ENCODE data around the gene MRPS27.

Gene MRPS27

DNA sequence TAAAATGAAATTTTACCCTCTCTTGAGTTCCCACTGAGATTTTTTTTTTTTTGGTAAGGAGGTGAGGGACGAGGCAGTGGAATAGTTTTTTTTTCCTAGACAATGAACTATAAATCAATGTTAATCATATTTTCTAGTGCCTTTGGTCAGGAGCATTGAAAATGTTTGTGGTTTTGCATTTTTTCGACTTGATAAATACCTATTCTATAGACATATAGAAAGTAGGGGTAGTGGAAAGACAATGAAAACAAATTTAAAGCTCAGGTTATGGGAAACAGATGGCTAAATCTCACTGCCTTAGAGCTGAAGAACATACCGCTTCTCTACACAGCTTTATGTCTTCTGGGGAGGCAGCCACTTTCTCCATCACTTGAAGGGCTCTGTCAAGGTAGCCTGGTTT is 94.3 kb downstream of the MRPS27 start:
- DNase-seq: no peak

DNA sequence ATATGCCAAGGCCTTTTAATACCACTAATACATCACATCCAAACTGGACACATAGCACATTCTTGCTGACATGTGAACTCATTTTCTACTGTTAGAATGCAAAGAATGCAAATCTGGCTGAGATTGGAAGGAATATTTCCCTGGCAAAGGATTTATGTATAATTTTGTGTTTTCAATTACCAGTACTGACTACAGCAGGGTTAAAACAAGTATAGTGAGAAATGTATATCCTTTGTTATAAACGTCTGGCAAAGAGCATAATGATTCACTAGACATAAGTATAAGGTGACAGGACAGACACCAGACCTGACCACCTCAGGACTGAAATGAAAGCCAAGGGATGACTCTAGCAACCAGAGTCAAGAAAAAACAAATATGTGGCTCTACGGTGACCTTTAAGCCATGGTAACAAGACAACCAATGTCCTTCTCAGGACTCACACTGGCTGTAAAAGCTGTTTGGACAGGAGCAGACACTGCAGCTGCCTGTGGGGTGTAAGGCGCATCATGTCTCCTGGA is 95.0 kb downstream of the MRPS27 start:
- no peak for DNase-seq

DNA sequence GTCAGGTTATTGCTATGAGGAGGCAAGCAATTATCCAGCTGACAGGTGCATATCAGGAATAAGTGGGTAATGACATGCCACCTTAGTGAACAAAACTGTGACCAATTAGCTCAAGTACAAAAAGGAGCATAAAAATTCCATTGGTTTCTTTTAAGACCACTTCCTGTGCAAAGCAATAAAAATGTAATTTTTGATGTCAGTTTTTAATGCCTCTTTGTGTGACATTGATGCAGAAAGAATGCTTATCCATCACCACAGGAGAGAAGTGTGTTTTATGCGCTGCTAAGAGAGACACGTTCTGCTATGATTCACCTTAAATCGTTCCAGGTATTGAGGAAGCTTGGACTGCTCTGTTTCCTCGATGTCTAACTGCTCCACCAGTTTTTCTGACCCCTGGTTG is 96.7 kb downstream of the MRPS27 start:
- no peak for DNase-seq

DNA sequence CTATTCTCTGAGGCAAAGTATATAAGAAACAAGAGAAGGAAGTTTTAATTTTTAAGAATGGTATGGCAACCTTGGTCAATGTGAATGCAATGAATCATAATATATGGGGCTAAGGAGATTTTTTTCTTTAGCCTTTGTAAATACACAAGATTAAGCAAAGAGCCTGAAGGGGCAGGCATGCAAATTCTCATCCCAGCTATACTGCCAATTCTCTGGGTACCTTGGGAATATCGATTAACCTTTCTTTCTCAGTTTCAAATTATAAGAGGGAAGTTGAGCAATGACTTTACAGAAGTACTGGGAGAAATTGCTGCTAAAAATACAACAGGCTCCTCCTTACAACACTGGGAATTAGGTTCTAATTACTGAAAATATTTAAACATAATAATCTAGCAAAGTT is 97.5 kb downstream of the MRPS27 start:
- no peak for DNase-seq

DNA sequence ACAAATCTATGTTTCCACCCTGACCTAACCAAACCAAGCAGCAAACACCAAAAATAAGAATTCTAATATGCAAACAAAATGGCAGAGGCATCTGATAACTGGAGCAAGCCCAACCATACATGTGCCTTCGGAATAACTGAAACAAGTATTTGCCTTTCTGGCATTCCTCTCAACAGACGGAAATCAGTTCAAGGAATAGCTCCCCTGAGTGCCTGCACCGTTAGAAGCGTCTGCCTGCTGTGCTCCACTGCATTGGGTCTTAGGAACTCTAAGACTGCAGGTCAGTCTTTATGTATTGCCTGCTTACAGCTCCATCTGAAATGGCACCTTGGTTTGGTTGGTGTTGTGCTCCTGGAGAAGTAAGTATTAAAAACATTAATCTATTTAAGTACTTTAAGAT is 98.5 kb downstream of the MRPS27 start:
- no peak for DNase-seq

DNA sequence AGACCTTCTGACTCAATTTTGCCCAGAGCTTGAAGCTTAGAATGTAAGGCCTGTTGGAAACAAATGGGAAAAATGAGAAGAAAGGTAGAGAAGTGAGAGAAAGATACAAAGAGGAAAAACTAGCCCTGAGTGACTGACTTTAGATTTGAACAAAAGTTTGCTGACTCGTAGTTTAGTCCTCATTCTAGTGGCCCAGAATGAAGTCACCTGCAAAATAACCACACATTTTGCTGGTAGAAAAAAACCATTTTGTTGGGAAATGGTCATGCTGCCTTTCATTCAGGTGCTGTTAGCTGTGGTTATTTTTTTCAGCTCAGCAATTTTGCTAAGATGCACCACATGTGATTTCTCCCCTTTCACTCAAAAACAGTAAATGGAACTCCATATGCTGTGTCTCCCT is 98.9 kb downstream of the MRPS27 start:
- DNase-seq: no peak

DNA sequence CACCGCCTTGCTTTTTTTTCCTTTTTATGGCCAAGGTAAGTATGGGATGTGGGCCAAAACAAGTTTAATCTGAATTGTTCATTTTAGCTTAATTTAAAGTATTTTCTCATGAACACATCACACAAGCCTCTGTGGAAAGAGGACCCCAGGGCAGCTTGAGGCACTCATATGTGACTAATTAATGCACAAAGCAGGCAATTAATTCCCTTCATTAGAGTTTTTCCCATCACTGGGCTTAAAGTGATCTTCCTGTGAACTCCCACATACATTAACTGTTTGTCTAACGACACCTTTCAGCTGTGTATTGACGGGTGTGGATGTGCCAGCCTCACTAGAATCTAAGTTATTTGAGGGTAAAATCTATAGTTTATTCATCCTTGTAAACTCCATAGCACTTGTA is 103.3 kb downstream of the MRPS27 start:
- no peak for DNase-seq

DNA sequence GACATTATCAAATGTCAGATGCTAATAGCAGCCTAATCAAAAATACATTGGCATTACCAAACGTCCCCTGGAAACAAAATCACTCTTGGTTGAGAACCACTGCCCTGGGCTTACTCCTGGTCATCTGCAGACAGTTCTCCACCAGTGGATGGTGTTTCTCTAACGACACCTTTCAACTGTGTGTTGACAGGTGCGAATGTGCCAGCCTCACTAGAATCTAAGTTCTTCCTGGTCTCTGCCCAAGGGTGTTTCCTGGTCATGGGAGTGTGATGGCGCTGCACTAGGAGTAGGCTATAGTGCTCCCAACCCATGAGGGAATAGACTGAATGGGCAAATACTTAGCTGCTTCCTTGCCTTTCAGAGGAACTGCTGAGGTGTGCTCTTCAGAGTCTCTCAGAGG is 105.9 kb downstream of the MRPS27 start:
- no peak for DNase-seq

DNA sequence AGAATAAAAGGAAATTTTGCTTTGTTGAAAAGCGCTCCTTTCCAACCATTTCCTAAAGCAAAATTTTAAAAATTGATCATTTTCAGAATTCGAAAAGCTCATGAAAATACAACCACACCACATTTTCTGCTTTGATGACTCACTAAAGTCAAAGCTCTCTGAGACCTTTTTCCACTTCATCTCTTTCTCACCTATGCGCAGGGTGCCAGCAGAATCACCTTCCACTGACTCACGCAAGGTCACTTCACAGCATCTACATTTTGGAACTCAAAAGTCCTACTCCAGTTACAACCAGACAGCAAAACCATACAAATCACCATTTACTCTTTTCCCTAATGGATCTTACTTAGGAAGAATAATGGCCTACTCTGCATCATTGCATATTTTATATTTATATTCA is 106.6 kb downstream of the MRPS27 start:
- no peak for DNase-seq

DNA sequence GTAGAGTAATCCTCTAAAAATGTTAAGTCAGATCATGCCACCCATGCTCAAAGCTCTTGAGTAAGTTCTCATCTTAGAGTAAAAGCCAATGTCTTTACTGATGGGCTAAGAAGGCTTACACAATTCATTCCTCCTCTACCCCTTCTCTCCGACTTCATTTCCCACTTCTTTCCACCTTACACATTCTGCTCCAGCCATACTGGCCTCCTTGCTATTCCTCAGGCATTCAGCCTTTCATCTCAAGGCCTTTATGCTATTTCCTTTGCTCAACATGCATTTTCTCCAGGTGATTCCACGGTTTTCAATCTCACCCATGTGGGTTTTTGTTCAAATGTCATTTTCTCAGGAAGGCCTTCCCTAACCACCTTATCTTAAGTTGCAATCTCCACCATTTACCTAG is 107.9 kb downstream of the MRPS27 start:
- DNase-seq: no peak

DNA sequence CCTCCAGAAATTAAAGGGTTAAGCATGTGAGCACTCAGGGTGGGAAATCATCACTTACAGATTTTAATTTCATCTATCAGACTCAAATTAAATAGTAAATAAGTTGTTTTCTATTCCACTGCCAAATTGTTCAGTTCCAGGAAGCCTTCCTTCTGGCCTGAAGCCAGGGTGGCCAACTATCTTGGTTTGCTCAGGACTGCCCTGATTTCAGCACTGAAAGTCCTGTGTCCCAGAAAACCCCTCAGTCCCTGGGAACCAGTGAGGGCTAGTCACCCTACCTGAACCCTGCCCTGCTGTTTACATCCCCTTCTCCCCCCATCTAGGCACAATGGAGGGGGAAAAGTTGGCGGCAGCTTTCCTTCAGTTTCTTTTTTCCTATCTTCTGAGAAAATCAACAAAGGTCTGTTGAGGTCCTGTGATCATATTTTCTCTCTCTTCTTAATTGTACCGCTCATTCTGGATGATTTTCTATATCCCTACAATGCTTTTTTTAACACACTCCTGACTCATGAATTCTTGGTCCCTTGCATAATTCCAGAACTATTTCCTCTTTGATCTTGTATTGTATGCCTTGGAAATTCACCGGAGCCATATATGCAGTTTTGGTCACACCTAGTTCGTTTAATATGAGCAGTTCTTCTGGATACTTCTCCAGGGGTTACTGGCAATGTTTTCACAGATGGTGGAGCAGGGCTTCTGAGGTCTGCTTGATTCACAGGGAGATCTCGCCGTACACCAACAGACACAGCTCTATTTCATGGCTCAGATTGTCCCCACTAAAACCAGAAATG is 109.0 kb downstream of the MRPS27 start:
- DNase-seq: no peak

DNA sequence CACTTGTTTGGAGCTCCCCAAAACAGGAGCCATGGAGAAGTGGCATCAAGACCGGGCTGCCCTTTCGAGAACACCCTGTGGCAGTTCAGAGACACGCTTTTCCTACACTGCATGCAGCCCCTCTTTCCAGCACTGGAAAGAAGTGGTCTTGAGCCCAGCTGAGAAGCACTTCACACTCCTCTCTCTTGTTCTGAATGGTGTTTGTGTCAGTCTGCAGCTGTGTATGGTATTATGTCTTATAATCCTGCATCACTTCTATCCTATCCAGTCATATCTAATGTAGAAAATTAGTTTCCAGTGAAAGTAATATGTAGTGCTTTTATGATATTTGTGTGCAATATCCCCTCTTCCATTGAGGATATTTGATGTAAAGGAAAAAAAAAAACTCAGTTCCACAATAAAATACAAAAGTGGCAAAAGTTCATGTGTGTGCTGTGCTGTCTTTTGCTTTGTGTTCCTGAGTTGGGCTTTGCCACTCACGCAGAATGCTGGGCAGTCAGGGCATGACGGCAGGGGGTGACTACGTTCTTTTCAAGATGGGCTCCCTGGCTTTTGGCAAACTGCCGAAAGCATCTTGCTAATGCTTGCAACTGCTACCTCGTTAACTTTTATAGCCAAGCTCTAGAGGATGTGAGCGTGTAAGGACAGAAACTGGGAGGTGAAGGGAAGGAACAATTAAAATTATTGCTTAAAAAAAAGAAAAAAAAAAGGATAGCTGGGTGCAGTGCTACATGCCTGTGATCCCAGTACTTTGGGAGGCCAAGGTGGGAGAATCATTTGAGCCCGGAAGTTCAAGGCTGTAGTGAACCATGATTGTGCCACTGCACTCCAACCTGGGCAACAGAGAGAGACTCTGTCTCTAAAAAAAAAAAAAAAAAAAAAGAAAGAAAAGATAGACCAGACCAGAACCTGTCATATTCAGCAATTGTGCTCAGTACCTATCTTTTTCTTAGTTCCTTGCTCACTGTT is 110.6 kb downstream of the MRPS27 start:
- DNase-seq: no peak

DNA sequence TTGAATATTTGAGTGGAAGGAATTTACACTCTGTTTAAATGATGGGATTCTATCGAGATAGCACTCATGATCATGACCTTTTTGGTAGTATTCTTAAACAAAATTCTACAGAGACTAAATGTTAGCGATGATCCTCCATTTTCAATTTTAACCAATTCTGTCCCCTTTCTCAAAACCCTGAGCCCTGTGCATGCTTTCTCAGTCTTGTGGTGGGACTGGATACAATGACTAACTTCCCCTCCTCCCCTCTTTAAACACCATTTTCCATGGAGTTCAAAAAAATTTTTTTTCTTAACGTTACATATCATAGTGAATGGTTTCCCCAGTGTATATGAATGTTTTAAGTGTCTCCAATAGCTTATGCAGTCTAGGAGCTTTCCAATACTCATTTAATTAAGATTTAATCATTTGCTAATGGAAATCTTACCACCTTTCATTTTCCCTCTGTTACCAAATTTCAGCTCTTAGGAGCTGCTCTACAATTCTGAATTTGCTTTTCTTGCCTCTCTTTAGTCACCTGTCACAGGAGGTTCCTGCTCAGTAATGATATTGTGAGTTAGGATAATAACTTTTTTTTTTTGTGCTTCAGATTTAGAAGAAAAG is 111.6 kb downstream of the MRPS27 start:
- DNase-seq: no peak

DNA sequence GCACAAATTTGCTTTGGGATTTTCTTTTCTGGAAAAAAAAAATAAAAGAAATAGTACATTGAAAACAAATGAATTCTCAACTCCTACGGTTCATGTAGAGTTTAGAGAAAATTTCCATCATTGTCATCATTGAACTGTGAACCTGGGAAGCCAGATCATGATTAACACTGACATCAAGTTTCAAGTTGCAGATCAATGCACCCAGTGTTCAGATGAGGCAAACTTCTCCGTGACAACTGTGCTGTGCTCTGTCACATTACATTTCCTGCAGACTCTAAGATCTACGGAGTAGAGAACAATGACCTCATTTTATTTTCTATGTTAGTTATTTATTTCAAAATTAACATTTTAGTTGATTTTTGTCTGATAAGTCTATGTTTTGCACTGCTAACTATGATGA is 113.0 kb downstream of the MRPS27 start:
- DNase-seq: no peak

DNA sequence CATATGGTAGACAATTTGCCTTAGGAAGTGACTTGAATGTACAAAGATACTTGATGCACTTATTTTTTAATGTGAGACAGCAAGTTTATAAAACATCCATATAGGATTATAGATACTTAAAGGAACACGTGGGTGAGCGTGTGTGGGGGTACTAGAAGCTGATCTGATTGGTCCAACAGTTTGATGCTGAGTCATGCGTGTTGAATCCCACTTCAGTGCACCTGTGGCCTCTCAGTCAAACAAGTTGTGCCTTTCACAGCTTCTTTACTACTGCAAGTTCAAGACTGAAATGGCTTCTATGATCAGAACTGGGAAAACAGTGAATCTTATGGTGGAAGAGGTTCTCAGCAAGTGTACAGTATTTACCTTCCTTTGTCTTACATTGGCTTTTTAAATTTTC is 113.9 kb downstream of the MRPS27 start:
- DNase-seq: no peak

DNA sequence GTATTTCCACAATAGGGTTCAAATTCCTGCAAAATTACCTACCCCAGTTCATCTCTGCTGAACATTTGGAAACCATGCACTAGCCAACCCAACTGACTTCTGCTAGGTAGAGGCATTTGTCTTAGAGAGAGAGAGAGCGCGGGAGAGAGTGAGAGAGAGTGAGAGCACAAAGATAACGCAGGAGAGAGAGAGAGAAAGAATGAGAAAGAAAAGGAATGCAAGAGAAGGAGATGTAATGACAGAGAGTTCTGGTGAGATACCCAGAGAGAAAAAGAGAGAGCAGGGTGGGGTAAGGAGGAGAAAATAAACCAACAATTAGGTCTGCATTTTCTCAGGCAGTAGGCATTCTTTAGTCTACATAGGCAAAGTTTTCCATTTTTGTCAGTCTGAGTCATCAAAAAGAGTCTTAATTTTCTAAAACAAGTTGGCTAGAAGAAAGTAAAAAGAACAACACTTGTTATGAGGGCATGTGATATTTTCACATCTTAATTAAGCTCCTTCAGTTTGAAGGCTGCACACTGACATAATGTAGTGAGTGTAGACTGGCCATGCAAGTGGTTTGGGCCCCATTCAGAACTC is 114.5 kb downstream of the MRPS27 start:
- no peak for DNase-seq

DNA sequence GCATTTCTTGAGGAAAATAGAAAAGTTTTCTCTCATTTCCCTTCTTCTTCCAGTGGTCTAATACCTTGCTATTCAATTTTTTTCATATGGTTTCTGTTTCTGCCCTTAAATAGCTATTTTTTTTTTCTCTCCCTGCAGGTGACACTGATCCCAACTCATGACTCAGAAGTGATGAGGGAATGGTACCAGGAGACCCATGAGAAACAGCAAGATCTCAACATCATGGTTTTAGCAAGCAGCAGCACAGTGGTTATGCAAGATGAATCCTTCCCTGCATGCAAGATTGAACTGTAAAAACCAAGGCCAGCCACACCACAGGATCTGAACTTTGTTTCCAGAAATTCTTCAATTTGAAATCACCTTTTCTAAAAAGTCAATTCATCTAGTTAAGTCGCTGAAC is 115.1 kb downstream of the MRPS27 start:
- DNase-seq: no peak

DNA sequence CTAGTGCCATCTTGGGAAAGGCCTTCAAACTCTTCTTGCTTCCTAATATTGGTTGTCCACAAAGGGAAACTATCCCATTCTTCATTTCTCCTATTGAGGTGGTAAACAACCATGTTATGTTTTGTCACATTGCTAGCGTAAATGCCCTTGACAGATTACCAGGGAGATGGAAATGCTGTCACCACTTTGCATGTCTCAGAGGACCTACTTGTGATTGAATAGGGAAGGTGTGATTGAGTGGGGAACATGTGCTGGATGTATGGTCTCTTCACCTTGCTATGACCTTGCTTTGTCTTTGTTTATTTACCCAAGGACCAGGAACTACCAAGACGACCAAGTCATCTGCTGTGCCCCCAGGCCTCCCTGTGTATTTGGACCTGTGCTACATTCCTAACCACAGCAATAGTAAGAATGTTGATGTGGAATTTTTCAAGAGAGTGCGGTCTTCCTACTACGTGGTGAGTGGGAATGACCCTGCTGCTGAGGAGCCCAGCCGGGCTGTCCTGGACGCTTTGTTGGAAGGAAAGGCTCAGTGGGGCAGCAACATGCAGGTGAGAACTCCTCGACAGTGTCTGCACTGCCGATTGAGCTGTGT is 116.7 kb downstream of the MRPS27 start:
- DNase-seq: no peak

DNA sequence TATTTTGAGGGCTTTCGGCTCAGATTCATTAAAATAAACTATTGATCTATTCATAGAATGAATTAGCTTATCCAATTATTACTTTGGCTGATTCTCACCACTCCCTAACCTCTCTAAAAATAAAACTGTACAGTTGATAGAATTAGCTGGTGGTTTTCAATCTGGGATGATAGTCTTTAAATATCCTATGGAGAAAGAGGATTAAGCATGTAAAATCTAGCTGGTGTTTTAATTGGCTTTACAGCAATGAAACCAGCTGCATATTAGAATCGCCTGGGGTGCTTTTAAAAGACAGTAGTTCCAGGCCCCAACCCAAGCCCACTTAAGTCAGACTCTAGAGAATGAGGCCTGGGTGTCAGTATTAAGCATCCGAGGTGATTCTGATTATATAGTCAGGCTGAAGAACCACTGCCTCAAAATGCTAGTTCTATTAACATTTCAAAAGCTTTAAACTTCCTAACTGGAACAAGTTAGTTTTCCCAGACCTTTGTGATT is 117.7 kb downstream of the MRPS27 start:
- no peak for DNase-seq

DNA sequence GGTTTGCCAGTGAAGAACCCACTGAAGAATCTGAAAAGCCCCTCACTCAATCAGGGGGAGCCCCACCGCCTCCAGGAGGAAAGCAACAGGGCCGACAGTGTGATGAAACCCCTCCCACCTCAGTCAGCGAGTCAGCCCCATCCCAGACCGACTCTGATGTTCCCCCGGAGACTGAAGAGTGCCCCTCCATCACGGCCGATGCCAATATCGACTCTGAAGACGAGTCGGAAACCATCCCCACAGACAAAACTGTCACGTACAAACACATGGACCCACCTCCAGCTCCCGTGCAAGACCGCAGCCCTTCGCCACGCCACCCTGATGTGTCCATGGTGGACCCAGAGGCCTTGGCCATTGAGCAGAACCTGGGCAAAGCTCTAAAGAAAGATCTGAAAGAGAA is 120.4 kb downstream of the MRPS27 start:
- DNase-seq: no peak

DNA sequence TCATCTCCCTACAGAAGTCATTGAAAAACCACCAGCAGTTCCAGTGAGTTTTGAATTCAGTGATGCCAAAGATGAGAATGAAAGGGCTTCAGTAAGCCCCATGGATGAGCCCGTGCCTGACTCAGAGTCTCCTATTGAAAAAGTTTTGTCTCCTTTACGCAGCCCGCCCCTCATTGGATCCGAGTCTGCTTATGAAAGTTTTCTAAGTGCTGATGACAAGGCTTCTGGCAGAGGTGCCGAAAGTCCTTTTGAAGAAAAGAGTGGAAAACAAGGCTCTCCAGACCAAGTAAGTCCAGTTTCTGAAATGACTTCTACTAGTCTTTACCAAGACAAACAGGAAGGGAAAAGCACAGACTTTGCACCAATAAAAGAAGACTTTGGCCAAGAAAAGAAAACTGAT is 122.6 kb downstream of the MRPS27 start:
- DNase-seq: no peak

DNA sequence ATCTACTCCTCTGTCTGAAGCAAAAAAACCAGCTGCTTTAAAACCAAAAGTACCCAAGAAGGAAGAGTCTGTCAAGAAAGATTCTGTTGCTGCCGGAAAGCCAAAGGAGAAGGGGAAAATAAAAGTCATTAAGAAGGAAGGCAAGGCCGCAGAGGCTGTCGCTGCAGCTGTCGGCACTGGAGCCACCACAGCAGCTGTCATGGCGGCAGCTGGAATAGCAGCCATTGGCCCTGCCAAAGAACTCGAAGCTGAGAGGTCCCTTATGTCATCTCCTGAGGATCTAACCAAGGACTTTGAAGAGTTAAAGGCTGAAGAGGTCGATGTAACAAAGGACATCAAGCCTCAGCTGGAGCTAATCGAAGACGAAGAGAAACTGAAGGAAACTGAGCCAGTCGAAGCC is 124.5 kb downstream of the MRPS27 start:
- no peak for DNase-seq

DNA sequence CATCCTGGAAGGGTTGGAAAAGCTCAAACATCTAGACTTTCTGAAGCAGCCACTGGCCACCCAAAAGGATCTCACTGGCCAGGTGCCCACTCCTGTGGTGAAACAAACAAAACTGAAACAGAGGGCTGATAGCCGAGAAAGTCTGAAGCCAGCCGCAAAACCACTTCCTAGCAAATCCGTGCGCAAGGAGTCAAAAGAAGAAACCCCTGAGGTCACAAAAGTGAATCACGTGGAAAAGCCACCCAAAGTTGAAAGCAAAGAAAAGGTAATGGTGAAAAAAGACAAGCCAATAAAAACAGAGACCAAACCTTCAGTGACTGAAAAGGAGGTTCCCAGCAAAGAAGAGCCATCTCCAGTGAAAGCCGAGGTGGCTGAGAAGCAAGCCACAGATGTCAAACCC is 125.2 kb downstream of the MRPS27 start:
- no peak for DNase-seq

Measured in hematopoietic multipotent progenitor cell treated with erythropoietin and hydrocortisone succinate and interleukin-3 and kit ligand, for 8 days (in vitro differentiated cells).